ENCODE data around the gene YBX2.

Gene YBX2

DNA sequence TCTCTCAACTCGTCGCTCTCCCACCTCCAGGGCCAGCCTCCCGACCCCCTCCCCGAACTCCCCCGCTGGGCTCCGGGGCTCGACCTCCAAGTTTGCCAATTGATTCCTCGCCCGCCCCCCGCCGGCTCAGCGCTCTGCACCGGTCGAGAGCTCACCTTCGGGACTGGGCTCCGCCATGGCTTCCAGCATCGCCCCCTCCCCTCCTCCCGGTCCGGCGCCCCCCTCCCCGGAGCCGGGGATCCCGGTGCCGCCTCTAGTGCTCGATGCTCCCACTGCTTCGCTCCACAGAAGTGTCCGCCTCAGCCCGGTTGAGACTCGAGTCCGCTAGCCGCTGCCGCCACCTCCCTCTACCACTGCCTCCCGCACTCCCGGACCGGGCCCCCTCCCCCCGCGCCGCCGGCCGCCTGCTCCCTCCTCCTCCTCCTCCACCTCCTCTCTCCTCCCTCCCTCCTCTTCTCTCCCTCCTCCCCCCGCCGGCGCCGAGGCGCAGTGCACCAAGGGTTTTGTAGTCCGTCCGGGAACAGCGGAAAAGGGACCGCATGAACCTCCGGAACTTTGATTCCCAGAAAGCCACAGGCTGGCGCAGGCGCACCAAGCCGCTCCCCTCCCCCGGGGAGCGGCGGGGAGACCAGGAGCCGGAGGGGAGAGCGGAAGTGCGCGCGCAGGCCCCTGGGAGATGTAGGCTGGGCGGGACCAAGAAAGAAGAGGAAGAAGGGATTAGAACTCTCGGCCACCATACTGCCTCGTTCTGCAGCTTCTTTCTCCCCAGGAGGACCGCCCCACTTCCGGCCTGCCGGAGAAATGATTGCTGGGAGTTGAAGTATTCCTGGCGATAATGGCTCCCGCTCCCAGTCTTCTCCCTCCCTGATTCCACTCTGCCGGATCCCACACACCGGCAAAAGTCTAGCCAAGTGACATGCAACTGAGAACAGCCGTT lies 55.1 kb downstream of the YBX2 start, which contains the start of gene PHF23:
Gene PHF23 (minus strand): TSS at position 367 of the 937 bp plus-strand sequence. CDS start 178 bp downstream, at position 189.
- POLR2A ChIA-PET, result interaction anchor here (0.7 to 9.7 kb wide), 5 partner anchors 11 to 90 kb away, joined by 4 to 166 read pairs (median 13); partner anchors contain the start of genes ACADVL, CTDNEP1, DLG4 and ELP5
- TF ChIP-seq BHLHE40 (IDR thresholded peaks at IDR 0.05; ENCODE audit: borderline replicate concordance) (no peak), ELF4 (IDR thresholded peaks at IDR 0.05) (peak; percentile 94), FOXK2 (IDR thresholded peaks at IDR 0.05) (no peak), PKNOX1 (IDR thresholded peaks at IDR 0.05) (peak; percentile 72), FOXA1 (IDR thresholded peaks at IDR 0.05) (no peak), SP1 (IDR thresholded peaks at IDR 0.05) (no peak)
- CTCF ChIA-PET, result no interaction called here
- peak; percentile 96 for DNase-seq (ENCODE audit: extremely low spot score)

DNA sequence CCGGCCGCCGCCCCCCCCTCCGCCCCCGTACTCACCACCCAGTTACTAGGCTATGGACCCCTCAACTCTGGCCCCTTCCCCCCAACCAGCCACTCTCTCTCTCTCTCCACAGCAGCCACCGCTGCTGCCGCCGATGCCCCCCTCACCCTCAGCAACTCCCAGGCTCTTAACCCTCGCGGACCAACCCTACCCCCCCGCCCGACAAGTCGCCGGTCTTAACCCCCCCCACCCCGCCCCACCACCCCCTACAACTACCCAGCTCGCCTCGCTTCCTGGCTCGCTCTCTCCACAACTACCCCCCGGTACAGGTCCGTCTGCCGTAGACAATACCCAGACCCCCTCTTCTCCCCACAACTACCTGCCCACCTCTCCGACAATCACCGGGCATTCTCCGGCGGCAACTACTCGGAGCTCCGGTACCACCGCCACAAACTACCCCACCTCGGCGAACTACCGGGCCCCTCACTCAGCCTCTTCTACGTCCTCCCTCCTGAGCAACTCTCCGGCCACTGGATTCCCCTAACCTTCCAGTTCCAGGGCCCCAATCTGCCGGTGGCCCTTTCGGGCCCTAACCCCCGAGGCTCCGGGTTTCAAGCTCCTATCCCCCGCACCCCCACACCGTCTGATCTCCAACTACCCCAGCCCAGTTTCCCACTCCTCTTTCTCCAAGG lies 55.9 kb downstream of the YBX2 start:
- DNase-seq (ENCODE audit: extremely low spot score), result no peak
- CTCF ChIA-PET, result no interaction called here

More for the DNA sequence above, 55.9 kb downstream of the YBX2 start:
- TF ChIP-seq LEF1 (IDR thresholded peaks at IDR 0.05; ENCODE audit: borderline replicate concordance) (no peak), BHLHE40 (IDR thresholded peaks at IDR 0.05; ENCODE audit: borderline replicate concordance) (no peak), NFRKB (IDR thresholded peaks at IDR 0.05) (no peak), ELF4 (IDR thresholded peaks at IDR 0.05) (no peak), FOXA1 (IDR thresholded peaks at IDR 0.05) (no peak)
- POLR2A ChIA-PET, result interaction anchor here (1.2 to 9.7 kb wide), 4 partner anchors 12 to 91 kb away, joined by 5 to 166 read pairs (median 32); partner anchors contain the start of genes ACADVL, CTDNEP1, DLG4 and ELP5

Measured in HEK293T (cell line).